GM20431 (cell line): Measurements from ENCODE around the gene SPATA21.
"Not testable (repeated sequence)": the region's sequence is repeated elsewhere in the genome, so short reads cannot be mapped to it uniquely, and the experiment has no call there.

Experiments
- in situ Hi-C: fragments of 300-500 bp; cut with MseI, MboI; formaldehyde crosslinking; loops from one replicate; pipeline ENCODE4 v1.15.0; 2020; ENCODE audit warnings: low sequenced_read_pairs; ENCODE audit not compliant: unreplicated experiment

Gene SPATA21

DNA sequence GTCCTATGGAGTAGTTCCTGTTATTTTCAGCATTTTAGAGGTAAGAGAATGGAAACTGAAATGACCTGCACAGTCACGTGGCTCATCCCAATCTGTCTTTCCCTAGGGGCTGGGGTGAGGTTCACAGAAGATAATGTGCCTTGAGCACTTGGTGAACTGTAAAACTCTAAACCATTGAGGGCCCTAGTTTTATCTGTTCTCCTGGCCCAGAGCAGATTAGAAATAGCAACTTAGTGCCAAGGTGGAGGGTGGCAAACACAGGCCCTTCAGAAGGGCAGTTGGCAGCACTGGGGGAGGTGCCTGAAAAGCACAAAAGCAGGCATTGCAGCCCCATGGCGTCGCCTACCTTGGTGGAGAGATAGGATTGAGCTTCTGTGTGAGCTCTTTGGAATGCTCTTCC lies 17.7 kb upstream of the SPATA21 start:
- in situ Hi-C loops, result not testable (repeated sequence)

- in situ Hi-C loops, result no loop called here
Measured at GRCh38 chr1:16451841-16452528, 14.8 kb upstream of the SPATA21 start.

- in situ Hi-C loops, result no loop called here
Measured at GRCh38 chr1:16450863-16451481, 13.7 kb upstream of the SPATA21 start.

DNA sequence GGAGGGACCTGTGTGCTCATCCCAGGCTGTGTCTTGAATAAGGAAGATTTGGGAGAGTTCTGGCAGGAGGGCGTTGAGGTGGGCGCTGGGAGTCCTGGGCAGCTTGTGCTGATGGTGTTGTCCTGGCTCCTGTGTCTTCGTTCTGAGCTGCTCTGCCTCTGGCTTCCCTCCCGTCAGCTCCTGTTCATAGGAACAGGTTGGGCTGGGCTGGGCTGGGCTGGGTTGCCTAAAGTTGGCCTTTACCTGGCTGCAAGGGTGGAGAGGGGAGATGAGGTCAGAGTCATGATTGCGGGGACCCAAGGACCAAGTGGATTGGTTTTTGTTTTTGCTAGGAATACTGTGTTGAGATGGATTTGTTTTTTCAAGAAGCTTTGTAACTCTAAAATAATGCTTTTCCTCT lies 12.4 kb upstream of the SPATA21 start:
- in situ Hi-C loops, result no loop called here

GRCh38 chr1:16449065-16449464 lies 11.8 kb upstream of the SPATA21 start:
- in situ Hi-C loops, result no loop called here

GRCh38 chr1:16447641-16448040 lies 10.4 kb upstream of the SPATA21 start:
- in situ Hi-C loops, result no loop called here

- in situ Hi-C loops, result no loop called here
Measured at GRCh38 chr1:16446116-16446515, 8.9 kb upstream of the SPATA21 start.

- in situ Hi-C loops, result no loop called here
Measured at GRCh38 chr1:16445052-16445451, 7.8 kb upstream of the SPATA21 start.

DNA sequence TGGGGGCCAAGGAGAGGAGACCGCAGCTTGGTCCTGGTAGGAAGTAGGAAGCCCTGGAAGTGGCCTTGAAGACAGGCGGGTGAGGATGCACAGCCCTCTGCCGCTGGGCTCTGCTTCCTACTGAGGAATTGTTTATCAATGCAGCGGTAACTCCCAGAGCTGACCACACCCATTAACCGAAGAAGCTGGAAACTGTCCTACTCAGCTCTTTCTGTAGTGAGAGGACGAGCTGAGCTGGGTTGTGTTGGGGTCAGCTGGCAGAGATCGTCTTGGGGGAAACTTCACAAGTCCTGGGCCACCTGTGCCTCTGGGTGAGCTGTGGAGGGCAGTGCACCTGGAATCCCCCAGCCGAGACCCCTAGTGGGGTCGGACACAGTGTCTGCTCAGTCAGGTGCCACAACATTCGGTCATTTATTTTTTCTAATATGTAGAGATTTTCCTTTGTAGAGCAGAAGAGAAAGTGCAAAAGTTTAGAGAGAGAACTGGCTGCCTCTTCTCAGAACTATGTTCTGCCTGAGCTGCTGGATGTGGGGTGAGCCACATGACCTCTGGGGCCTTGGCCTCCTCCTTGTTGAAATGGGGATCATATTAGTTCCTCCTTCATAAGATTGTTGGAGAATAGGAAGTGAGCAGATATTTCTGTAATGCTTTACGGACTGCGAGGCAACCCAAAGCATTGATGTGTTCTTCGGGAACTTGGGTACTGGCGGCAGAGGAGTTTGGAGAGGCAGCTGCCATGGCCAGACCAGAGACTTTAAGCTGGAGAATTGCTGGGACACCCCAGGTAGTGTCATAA lies 6.9 kb upstream of the SPATA21 start:
- in situ Hi-C loops, result no loop called here

- in situ Hi-C loops, result no loop called here
Measured at GRCh38 chr1:16442941-16443340, 5.7 kb upstream of the SPATA21 start.

DNA sequence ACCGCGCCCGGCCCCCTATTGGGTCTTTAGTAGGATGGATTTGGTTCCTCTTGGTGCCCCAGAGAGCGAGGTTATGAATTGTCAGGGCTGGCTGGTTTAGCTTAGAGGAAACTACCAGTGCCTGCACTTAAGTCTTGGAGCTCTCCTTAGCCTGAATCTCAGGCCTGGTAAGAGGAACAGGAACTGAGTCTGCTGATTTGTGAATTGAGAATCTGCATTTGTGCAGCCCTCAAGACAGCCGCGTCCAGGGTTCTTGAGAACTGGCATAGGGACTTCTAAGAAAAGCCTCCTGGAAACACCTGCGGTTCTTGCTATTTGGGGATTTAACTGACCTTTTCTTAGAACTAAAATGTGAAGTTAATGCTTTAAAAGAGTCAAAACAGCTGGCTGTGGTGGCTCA lies 5.0 kb upstream of the SPATA21 start:
- in situ Hi-C loops, result no loop called here

DNA sequence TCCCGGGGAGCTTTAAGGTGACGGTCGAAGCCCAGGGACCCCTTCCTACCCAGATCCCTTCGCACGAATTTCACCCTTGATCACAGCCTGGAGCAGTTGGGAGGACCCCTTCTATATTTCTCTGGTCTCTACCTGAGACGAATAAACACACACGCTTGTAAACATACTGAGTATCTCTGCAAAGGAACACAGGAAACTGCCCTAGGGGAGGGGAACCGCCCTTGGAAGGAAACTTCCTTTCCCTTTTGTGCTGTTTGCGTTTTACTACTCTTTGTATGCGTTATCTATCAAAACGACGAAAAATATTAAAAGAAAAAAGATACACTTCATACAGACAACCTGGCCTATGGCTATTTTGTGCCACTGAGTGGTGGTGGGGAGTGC lies 4.0 kb upstream of the SPATA21 start:
- in situ Hi-C loops, result no loop called here

- in situ Hi-C loops, result no loop called here
Measured at GRCh38 chr1:16440470-16441281, 3.5 kb upstream of the SPATA21 start, which contains the start of gene NECAP2. Gene NECAP2 (plus strand): TSS chr1:16440724. CDS start chr1:16440762, 38 bp downstream.

GRCh38 chr1:16440131-16440469 lies 2.9 kb upstream of the SPATA21 start:
- in situ Hi-C loops, result no loop called here

DNA sequence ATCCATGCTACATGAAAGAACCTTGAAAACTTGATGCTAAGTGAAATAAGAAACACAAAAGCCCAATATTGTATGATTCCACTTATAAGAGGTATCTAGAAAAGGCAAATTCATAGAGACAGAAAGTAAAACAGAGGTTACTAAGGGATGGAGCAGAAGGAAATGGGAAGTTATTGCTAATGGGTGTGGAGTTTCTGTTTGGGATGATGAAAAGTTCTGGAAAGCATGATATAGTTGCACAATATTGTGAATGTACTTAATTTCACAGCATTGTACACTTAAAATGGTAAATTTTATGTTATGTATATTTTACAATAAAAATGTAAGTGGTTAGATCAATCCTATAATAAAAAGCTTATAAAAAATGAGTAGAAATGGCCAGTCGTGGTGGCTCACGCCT lies 1.7 kb upstream of the SPATA21 start:
- in situ Hi-C loops, result no loop called here

- in situ Hi-C loops, result no loop called here
Measured at GRCh38 chr1:16438516-16438915, 1.3 kb upstream of the SPATA21 start.

DNA sequence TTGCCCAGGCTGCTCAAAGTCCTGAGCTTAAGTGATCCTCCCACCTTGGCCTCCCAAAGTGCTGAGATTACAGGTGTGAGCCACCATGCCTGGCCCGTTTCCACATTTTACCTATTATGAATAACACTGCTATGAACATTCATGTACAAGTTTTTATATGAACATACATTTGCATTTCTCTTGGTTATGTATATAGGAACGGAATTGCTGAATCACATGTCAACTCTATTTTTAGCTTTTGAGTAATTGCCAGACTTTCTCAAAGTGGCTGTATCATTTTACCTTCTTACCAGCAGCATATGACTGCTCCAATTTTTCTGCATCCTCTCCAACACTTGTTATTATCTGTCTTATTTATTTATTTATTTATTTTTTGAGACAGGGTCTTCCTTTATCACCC lies 2.7 kb downstream of the SPATA21 start:
- in situ Hi-C loops, result no loop called here

DNA sequence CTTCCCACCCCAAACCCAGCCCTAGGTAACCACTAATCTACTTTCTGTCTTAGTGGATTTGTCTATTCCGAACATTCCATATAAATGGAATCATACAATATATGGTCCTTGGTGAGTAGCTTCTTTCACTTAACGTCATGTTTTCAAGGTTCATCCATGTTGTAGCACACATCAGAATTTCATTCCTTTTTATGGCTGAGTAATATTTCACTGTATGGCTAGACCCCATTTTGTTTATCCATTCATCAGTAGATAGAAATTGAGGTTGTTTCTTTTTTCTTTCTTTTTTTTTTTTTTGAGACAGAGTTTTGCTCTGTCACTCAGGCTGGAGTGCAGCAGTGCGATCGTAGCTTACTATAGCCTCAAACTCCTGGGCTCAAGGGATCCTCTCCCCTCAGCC lies 3.2 kb downstream of the SPATA21 start:
- in situ Hi-C loops, result no loop called here

GRCh38 chr1:16433030-16433429 lies 4.2 kb downstream of the SPATA21 start:
- in situ Hi-C loops, result no loop called here

DNA sequence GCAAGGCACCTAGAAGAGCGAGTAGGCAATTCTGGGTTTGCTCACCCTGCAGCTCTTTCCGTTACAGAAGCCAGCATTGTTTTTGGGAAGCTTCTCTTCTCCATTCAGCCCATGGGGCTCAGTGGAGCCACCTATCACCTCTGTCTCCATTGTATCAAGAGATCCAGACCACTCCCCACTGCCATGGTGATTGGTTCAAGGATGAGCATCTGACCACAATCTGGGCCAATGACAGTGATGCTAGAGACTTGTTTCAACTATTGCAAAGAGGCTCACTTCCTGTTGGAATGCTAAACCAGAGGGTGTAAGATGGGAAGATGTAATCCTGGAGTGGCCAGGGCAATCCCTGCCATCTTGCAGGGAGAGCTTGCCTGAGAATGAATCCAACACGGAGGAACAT lies 6.6 kb downstream of the SPATA21 start:
- in situ Hi-C loops, result no loop called here
